DOHH2 (cell line): Measurements from ENCODE around the gene RBM15B.

Experiments used
- EZH2phosphoT487 ChIP-seq: fragments of 200-600 bp; sonication (generic); IDR thresholded peaks from 2 replicates; pipeline ENCODE4 v1.6.1; 2017; ENCODE audit warnings: borderline replicate concordance, mild to moderate bottlenecking, antibody characterized with exemption, low read length, moderate library complexity, mixed read lengths
- TF ChIP-seq, protein P1 (sequence below): fragments of 200-600 bp; sonication (generic); IDR thresholded peaks from one replicate; pipeline ENCODE4 v1.5.1; 2014; ENCODE audit warnings: antibody characterized with exemption, mild to moderate bottlenecking, low read depth, low read length; ENCODE audit not compliant: poor library complexity, severe bottlenecking

DNA sequence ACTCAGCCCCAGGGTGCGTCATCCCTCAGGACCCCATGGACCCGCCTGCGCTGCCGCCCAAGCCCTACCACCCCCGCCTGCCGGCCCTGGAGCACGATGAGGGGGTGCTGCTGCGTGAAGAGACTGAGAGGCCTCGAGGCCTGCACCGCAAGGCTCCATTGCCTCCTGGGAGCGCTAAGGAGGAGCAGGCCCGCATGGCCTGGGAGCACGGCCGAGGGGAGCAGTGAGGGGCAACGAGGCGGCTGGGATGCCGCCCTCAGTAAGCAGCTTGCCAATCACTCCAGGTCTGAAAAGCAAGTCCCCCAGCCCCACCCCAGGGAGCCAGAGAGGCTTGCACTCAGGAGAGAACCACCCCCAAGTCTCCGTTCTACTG, 9.8 kb upstream of the RBM15B start:
- TF ChIP-seq, protein P1, sequence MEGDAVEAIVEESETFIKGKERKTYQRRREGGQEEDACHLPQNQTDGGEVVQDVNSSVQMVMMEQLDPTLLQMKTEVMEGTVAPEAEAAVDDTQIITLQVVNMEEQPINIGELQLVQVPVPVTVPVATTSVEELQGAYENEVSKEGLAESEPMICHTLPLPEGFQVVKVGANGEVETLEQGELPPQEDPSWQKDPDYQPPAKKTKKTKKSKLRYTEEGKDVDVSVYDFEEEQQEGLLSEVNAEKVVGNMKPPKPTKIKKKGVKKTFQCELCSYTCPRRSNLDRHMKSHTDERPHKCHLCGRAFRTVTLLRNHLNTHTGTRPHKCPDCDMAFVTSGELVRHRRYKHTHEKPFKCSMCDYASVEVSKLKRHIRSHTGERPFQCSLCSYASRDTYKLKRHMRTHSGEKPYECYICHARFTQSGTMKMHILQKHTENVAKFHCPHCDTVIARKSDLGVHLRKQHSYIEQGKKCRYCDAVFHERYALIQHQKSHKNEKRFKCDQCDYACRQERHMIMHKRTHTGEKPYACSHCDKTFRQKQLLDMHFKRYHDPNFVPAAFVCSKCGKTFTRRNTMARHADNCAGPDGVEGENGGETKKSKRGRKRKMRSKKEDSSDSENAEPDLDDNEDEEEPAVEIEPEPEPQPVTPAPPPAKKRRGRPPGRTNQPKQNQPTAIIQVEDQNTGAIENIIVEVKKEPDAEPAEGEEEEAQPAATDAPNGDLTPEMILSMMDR: no peak
- TF ChIP-seq EZH2phosphoT487: no peak
